Keratinocyte (primary cell): ENCODE results near the gene KCNH8.

Source experiments
- EZH2 ChIP-seq: IDR thresholded peaks from one replicate; pipeline ENCODE4 v1.6.1; 2012; ENCODE audit warnings: inconsistent platforms, mild to moderate bottlenecking, low read length, moderate library complexity
- TF ChIP-seq, protein P1 (sequence below), 3 experiments: IDR thresholded peaks in 1 of 3; conservative IDR thresholded peaks in 1 of 3; optimal IDR thresholded peaks in 1 of 3; 2 replicates in 2 of 3; 3 replicates in 1 of 3; pipeline versions ENCODE3 to v1.5.1; 2011; ENCODE audit warnings: low read length in 3 of 3, mild to moderate bottlenecking in 3 of 3, moderate library complexity in 2 of 3, control low read depth in 1 of 3, inconsistent platforms in 1 of 3; ENCODE audit not compliant: insufficient read depth in 2 of 3; ENCODE audit errors: extremely low read depth in 1 of 3

DNA sequence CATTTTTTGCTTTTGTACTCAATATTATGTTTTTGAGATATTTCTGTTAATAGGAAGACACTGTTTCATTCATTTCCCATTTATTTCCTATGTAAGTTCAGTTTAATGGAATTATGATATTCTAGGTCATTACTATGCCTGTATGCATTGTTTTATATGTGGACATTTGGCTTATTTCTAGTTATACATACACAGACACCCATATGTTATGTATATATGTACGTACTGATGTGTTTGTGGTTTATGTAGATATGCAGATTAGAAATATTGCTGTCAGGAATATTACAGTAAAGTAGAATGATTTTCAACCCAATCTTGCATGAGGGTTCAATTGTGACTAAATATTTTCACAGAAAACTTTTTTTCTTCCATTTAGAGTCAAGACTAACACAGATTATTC, 190.5 kb downstream of the KCNH8 start:
- TF ChIP-seq, protein P1, sequence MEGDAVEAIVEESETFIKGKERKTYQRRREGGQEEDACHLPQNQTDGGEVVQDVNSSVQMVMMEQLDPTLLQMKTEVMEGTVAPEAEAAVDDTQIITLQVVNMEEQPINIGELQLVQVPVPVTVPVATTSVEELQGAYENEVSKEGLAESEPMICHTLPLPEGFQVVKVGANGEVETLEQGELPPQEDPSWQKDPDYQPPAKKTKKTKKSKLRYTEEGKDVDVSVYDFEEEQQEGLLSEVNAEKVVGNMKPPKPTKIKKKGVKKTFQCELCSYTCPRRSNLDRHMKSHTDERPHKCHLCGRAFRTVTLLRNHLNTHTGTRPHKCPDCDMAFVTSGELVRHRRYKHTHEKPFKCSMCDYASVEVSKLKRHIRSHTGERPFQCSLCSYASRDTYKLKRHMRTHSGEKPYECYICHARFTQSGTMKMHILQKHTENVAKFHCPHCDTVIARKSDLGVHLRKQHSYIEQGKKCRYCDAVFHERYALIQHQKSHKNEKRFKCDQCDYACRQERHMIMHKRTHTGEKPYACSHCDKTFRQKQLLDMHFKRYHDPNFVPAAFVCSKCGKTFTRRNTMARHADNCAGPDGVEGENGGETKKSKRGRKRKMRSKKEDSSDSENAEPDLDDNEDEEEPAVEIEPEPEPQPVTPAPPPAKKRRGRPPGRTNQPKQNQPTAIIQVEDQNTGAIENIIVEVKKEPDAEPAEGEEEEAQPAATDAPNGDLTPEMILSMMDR (optimal IDR thresholded peaks at IDR 0.05 in 1 of 3, IDR thresholded peaks at IDR 0.05 in 1 of 3, conservative IDR thresholded peaks at IDR 0.05 in 1 of 3; ENCODE audit: extremely low read depth in 1 of 3, insufficient read depth in 2 of 3, low read length in 3 of 3), result no peak
- no peak for TF ChIP-seq EZH2
